H1 (cell line): Measurements from ENCODE around the gene REC8. TPM values are rescaled to one million over a fixed set of nuclear protein-coding genes. Genes with fewer than 3 reads are reported as not detected.

Experiments
- CEBPB ChIP-seq: IDR thresholded peaks from 2 replicates; pipeline ENCODE4 v1.6.1; 2012; ENCODE audit warnings: low read depth, low read length
- POLR2AphosphoS5 ChIP-seq: IDR thresholded peaks from 2 replicates; pipeline ENCODE4 v1.6.1; 2011; ENCODE audit warnings: low read depth, low read length
- polyA plus RNA-seq, 7 experiments: library from polyadenylated mRNA; depleted of rRNA in 3 of 7; stranded (reverse) in 5 of 7; unstranded in 2 of 7; fragments of >200 nt in 5 of 7; fragments of 200-250 nt in 2 of 7; gene quantifications; 1 replicate in 5 of 7; 2 replicates in 1 of 7; 4 replicates in 1 of 7; pipeline versions ENCODE4 v1.2.1 to v1.2.3, GENCODE V29; 2011 to 2013; ENCODE audit warnings: missing spikeins in 2 of 7, mixed read lengths in 2 of 7
- total RNA-seq: library from RNA; stranded (reverse); fragmentation: NEBNext Ultra II Directional; extraction: Animal tissue kit (Norgen Biotek cat#: 25700); gene quantifications from 2 replicates; pipeline ENCODE4 v1.2.1, GENCODE V29; 2021

Gene REC8
- total and polyA plus RNA-seq, 2 of the 8 experiments (the other 6 are each of a cell fraction or from before 2014, with no cell fraction given), result 9.8 to 28.5 TPM

GRCh38 chr14:24122898-24123297 is 49.0 kb upstream of the REC8 start (continued):
- no peak for TF ChIP-seq CEBPB
- no peak for TF ChIP-seq POLR2AphosphoS5
- TF ChIP-seq, all 59 proteins: peak for 0
